Testis (tissue), 3 donors: Measurements from ENCODE around the gene XYLT1. TPM values are rescaled to one million over a fixed set of nuclear protein-coding genes. Genes with fewer than 3 reads are reported as not detected.
A peak's percentile ranks its signal among the peaks of the same experiment; 100 is the strongest.

Experiments used
- DNase-seq: peaks from one replicate; pipeline ENCODE4 v3.0.0-alpha.2; 2019
- H3K27ac ChIP-seq, 2 donors: fragments of 200-600 bp; sonication (generic); one replicate each; pipeline ENCODE4 v1.5.1; 2019
- H3K27me3 ChIP-seq: fragments of 200-600 bp; sonication (generic); one replicate; pipeline ENCODE4 v1.5.1; 2019
- H3K36me3 ChIP-seq: fragments of 200-600 bp; sonication (generic); one replicate; pipeline ENCODE4 v1.5.1; 2017; ENCODE audit warnings: low read depth; ENCODE audit errors: missing control alignments
- H3K4me1 ChIP-seq: fragments of 200-600 bp; sonication (generic); one replicate; pipeline ENCODE4 v1.5.1; 2019
- H3K4me3 ChIP-seq, 2 donors: fragments of 200-600 bp; sonication (generic); one replicate each; pipeline ENCODE4 v1.5.1; 2017 to 2019
- H3K9me3 ChIP-seq: fragments of 200-600 bp; sonication (generic); one replicate; pipeline ENCODE4 v1.5.1; 2017
- CTCF ChIP-seq, 3 experiments: fragments of 450-650 bp in 2 of 3; fragments of 200-600 bp in 1 of 3; sonication (generic) in 1 of 3; IDR thresholded peaks; one replicate each; pipeline ENCODE4 v1.5.1; 2016 to 2019; ENCODE audit warnings: antibody characterized with exemption in 3 of 3, mild to moderate bottlenecking in 2 of 3, moderate library complexity in 1 of 3
- POLR2A ChIP-seq: fragments of 450-650 bp; IDR thresholded peaks from one replicate; pipeline ENCODE4 v1.6.1; 2017; ENCODE audit warnings: antibody characterized with exemption, mild to moderate bottlenecking, moderate library complexity
- WGBS, 2 donors: methylation state at CpG; one replicate each; pipeline ENCODE4 v1.1.5; 2018; 5-methylcytosine and 5-hydroxymethylcytosine counted together
- intact Hi-C: fragments of 100-400 bp; cut with DNase I; formaldehyde crosslinking; loops from one replicate; pipeline ENCODE4 v1.15.1; 2023; ENCODE audit warnings: low total_unique reads
- polyA plus RNA-seq: library from polyadenylated mRNA; stranded (reverse); fragments of 350-450 nt; fragmentation: Illumina TruSeq; extraction: RNeasy Lipid Tissue Mini Kit (QIAGEN cat#74804); gene quantifications from one replicate; pipeline ENCODE4 v1.2.3, GENCODE V29; 2014; ENCODE audit warnings: low read depth, low replicate concordance; ENCODE audit not compliant: insufficient read depth
- total RNA-seq, 2 donors: library from RNA; depleted of rRNA; stranded (reverse); fragments of >200 nt; gene quantifications; one replicate each; pipeline ENCODE4 v1.2.3, GENCODE V29; 2016

Gene XYLT1
- total and polyA plus RNA-seq, 3 donors from 2014 or later: 6.5 to 20.7 (median 13.6) TPM

GRCh38 chr16:17362183-17362582, 108.6 kb downstream of the XYLT1 start:
- H3K4me1 ChIP-seq: peaks cover 36% of the 10 kb centered on the region
- H3K36me3 ChIP-seq: no peaks in the 10 kb centered on the region
- intact Hi-C loops: no loop called here
- no peaks in the 10 kb centered on the region for H3K27me3 ChIP-seq
- TF ChIP-seq CTCF (IDR thresholded peaks at IDR 0.05) (no peak), POLR2A (no peak)
- no peak overlapping the region for H3K4me3 ChIP-seq
- no peak for DNase-seq
- peak overlapping the region in 1 of 2 donors; percentile 9 for H3K27ac ChIP-seq
- 71 to 78% methylated on average over 5 of the region's 5 CpGs for WGBS, 2 donors
- no peaks in the 10 kb centered on the region for H3K9me3 ChIP-seq

GRCh38 chr16:17360693-17361122, 110.1 kb downstream of the XYLT1 start:
- Histone ChIP-seq H3K4me1 (peaks cover 27% of the 10 kb centered on the region), H3K27ac (peak overlapping the region in 1 of 2 donors; percentile 79), H3K4me3 (no peak overlapping the region)

GRCh38 chr16:17359788-17360390, 110.9 kb downstream of the XYLT1 start:
- Histone ChIP-seq H3K36me3 (no peaks in the 10 kb centered on the region), H3K4me3 (no peak overlapping the region), H3K27me3 (no peaks in the 10 kb centered on the region), H3K9me3 (no peaks in the 10 kb centered on the region), H3K4me1 (peaks cover 27% of the 10 kb centered on the region), H3K27ac (peak overlapping the region in 1 of 2 donors; percentile 79)
- intact Hi-C loops: no loop called here
- 54 to 70% methylated on average over 4 to 5 of the region's 5 CpGs for WGBS, 2 donors
- DNase-seq: no peak
- no peak for TF ChIP-seq CTCF (IDR thresholded peaks at IDR 0.05)
- no peak for TF ChIP-seq POLR2A

More at GRCh38 chr16:17360693-17361122, 110.1 kb downstream of the XYLT1 start:
- TF ChIP-seq CTCF (IDR thresholded peaks at IDR 0.05) (no peak), POLR2A (no peak)
- Histone ChIP-seq H3K27me3 (no peaks in the 10 kb centered on the region), H3K9me3 (no peaks in the 10 kb centered on the region), H3K36me3 (no peaks in the 10 kb centered on the region)
- intact Hi-C loops: no loop called here
- WGBS, 2 donors: 86 to 95% methylated on average over 7 of the region's 7 CpGs
- DNase-seq: no peak

GRCh38 chr16:17358846-17359245, 111.9 kb downstream of the XYLT1 start:
- 46 to 55% methylated on average over 3 of the region's 3 CpGs for WGBS, 2 donors
- TF ChIP-seq POLR2A: no peak
- no peak for TF ChIP-seq CTCF (IDR thresholded peaks at IDR 0.05)
- Histone ChIP-seq H3K4me3 (no peak overlapping the region), H3K36me3 (no peaks in the 10 kb centered on the region), H3K9me3 (no peaks in the 10 kb centered on the region), H3K27me3 (no peaks in the 10 kb centered on the region), H3K27ac (peak overlapping the region; percentile 34 to 79), H3K4me1 (peaks cover 20% of the 10 kb centered on the region)
- DNase-seq: no peak
- intact Hi-C loops: no loop called here

GRCh38 chr16:17358355-17358754, 112.4 kb downstream of the XYLT1 start:
- no peaks in the 10 kb centered on the region for H3K9me3 ChIP-seq
- no peak overlapping the region for H3K4me3 ChIP-seq
- H3K27me3 ChIP-seq: no peaks in the 10 kb centered on the region
- peaks cover 19% of the 10 kb centered on the region for H3K4me1 ChIP-seq
- WGBS, 2 donors: 61 to 67% methylated on average over 8 of the region's 8 CpGs
- no peak for DNase-seq
- peak overlapping the region in 1 of 2 donors; percentile 79 for H3K27ac ChIP-seq
- intact Hi-C loops: no loop called here
- TF ChIP-seq POLR2A (no peak), CTCF (IDR thresholded peaks at IDR 0.05) (no peak)
- H3K36me3 ChIP-seq: no peaks in the 10 kb centered on the region
